OCI-LY3 (cell line): ENCODE measurements around the gene CKS2.

Experiments
- EZH2phosphoT487 ChIP-seq: fragments of 200-600 bp; shearing (Covaris generic); IDR thresholded peaks from 2 replicates; pipeline ENCODE4 v1.6.1; 2018; ENCODE audit warnings: antibody characterized with exemption, mixed run types, low read depth
- TF ChIP-seq, protein P1 (sequence below): fragments of 200-600, 300-600 bp; sonication (generic); IDR thresholded peaks from 2 replicates; pipeline ENCODE4 v1.5.1; 2014; ENCODE audit warnings: antibody characterized with exemption, low read length, low read depth

DNA sequence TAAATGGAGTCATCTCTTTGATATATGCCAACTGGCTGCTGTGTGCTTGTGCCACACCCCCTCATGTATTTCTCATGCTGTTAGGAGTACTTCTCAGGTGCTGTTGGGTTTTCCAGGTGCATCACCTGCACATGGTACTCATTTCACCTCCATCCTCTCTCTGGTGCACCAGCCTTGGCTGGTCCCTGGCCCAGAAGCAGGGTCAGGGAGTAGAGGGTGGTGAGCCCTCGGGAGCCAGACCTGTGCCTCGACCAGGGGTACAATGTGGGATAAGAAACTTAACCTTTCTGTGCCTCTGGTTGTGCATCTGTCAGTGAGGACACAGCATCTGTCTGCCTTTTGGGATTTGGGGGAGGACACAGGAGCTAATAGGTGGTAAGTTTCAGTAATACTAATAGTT, 45.8 kb downstream of the CKS2 start:
- TF ChIP-seq, protein P1, sequence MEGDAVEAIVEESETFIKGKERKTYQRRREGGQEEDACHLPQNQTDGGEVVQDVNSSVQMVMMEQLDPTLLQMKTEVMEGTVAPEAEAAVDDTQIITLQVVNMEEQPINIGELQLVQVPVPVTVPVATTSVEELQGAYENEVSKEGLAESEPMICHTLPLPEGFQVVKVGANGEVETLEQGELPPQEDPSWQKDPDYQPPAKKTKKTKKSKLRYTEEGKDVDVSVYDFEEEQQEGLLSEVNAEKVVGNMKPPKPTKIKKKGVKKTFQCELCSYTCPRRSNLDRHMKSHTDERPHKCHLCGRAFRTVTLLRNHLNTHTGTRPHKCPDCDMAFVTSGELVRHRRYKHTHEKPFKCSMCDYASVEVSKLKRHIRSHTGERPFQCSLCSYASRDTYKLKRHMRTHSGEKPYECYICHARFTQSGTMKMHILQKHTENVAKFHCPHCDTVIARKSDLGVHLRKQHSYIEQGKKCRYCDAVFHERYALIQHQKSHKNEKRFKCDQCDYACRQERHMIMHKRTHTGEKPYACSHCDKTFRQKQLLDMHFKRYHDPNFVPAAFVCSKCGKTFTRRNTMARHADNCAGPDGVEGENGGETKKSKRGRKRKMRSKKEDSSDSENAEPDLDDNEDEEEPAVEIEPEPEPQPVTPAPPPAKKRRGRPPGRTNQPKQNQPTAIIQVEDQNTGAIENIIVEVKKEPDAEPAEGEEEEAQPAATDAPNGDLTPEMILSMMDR: no peak
- TF ChIP-seq EZH2phosphoT487: no peak
